C4-2B (cell line): Measurements from ENCODE around the gene PPP1R13B.

ENCODE experiments used
- ZFX ChIP-seq: fragments of 450-650 bp; IDR thresholded peaks from 2 replicates; pipeline ENCODE4 v1.6.1; 2017
- TF ChIP-seq, protein P1 (sequence below): fragments of 450-650 bp; conservative IDR thresholded peaks from 2 replicates; pipeline ENCODE4 v1.5.1; 2017; ENCODE audit warnings: mild to moderate bottlenecking

DNA sequence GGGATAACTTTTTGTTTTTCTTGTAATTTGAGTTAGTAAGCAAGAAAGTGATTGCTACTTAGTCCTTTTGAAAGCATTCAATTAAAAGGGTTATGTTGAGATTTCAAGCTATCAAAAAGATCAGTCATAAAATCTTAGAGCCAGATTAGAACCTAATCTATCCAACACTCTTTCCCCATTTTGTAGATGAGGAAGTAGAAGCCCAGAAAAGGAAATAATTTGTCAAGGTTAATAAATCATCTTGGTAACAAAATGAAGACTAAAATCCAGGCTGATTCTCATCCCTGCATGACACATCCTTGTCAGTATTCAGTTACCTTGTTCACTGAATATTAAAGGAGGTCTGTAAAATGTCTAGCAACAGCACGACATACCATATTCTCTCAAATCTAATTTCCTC, 26.5 kb downstream of the PPP1R13B start:
- TF ChIP-seq, protein P1, sequence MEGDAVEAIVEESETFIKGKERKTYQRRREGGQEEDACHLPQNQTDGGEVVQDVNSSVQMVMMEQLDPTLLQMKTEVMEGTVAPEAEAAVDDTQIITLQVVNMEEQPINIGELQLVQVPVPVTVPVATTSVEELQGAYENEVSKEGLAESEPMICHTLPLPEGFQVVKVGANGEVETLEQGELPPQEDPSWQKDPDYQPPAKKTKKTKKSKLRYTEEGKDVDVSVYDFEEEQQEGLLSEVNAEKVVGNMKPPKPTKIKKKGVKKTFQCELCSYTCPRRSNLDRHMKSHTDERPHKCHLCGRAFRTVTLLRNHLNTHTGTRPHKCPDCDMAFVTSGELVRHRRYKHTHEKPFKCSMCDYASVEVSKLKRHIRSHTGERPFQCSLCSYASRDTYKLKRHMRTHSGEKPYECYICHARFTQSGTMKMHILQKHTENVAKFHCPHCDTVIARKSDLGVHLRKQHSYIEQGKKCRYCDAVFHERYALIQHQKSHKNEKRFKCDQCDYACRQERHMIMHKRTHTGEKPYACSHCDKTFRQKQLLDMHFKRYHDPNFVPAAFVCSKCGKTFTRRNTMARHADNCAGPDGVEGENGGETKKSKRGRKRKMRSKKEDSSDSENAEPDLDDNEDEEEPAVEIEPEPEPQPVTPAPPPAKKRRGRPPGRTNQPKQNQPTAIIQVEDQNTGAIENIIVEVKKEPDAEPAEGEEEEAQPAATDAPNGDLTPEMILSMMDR, result no peak
- no peak for TF ChIP-seq ZFX
